Ovary (tissue), 9 donors: ENCODE data around the gene CCDC174. TPM values are rescaled to one million over a fixed set of nuclear protein-coding genes. Genes with fewer than 3 reads are reported as not detected.

Experiments
- DNase-seq, 5 donors: peaks; one replicate each; pipeline ENCODE4 v3.0.0-alpha.2; 2019 to 2020
- H3K27ac ChIP-seq, 2 donors: fragments of 200-600 bp; one replicate each; pipeline versions ENCODE4 v1.5.1 to v1.8.0; 2019 to 2022
- H3K27me3 ChIP-seq: fragments of 200-600 bp; one replicate; pipeline ENCODE4 v1.8.0; 2022
- H3K36me3 ChIP-seq: fragments of 200-600 bp; sonication (generic); one replicate; pipeline ENCODE4 v1.5.1; 2019
- H3K4me1 ChIP-seq: one replicate; pipeline ENCODE4 v1.8.1; 2013; ENCODE audit warnings: mild to moderate bottlenecking, moderate library complexity; ENCODE audit not compliant: insufficient read depth
- H3K4me3 ChIP-seq: fragments of 200-600 bp; sonication (generic); one replicate; pipeline ENCODE4 v1.5.1; 2017
- H3K9me3 ChIP-seq, 2 donors: fragments of 200-600 bp in 1 of 2; sonication (generic) in 1 of 2; one replicate each; pipeline versions ENCODE4 v1.5.1 to v1.8.1; 2013 to 2019; ENCODE audit warnings: mild to moderate bottlenecking in 1 of 2, moderate library complexity in 1 of 2
- EP300 ChIP-seq: sonication (generic); formaldehyde crosslinking; IDR thresholded peaks from one replicate; pipeline ENCODE4 v1.6.1; 2017; ENCODE audit warnings: antibody characterized with exemption
- POLR2A ChIP-seq: fragments of 450-650 bp; IDR thresholded peaks from one replicate; pipeline ENCODE4 v1.6.1; 2017; ENCODE audit warnings: antibody characterized with exemption, mild to moderate bottlenecking, moderate library complexity
- WGBS, 3 donors: extraction: QIAGEN DNeasy Blood & Tissue Kit in 1 of 3; methylation state at CpG; one replicate each; pipeline versions ENCODE4 v1.1.5 to v1.1.7; 2013 to 2017; 5-methylcytosine and 5-hydroxymethylcytosine counted together
- intact Hi-C, 4 donors: fragments of 100-400 bp; cut with DNase I; formaldehyde crosslinking; loops; one replicate each; pipeline versions ENCODE4 v1.11.0 to v1.15.1; 2022 to 2023
- polyA plus RNA-seq, 2 donors: library from polyadenylated mRNA; stranded (reverse); fragments of 200-250 nt in 1 of 2; fragments of 350-450 nt in 1 of 2; fragmentation: Illumina TruSeq in 1 of 2; extraction: RNeasy Lipid Tissue Mini Kit (QIAGEN cat#74804) in 1 of 2; gene quantifications; one replicate each; pipeline ENCODE4 v1.2.3, GENCODE V29; 2013 to 2014
- total RNA-seq, 7 donors: library from RNA; depleted of rRNA in 2 of 7; stranded (reverse); fragments of >200 nt in 2 of 7; fragmentation: NEBNext Ultra II Directional in 3 of 7; extraction: Animal tissue kit (Norgen Biotek cat#: 25700) in 3 of 7; gene quantifications; one replicate each; pipeline versions ENCODE4 v1.1.0 to v1.2.4, GENCODE V29; 2016 to 2023
- TF ChIP-seq, protein P1 (sequence below), 3 donors: fragments of 450-650 bp in 2 of 3; fragments of 200-600 bp in 1 of 3; IDR thresholded peaks; one replicate each; pipeline versions ENCODE4 v1.5.1 to v1.8.0; 2016 to 2022; ENCODE audit warnings: antibody characterized with exemption in 3 of 3, mild to moderate bottlenecking in 1 of 3
- donor health status: DM: no; HTN: no; CAD: no; lungs with moderate emphysema.
- donor health status: DM: no; HTN: no; CAD: no.
- donor health status: Bipolar disorder and iron deficiency.
- donor health status: DM: yes; HTN: yes; CAD: no.
- donor health status: DM: no; HTN: no; CAD: no.
- donor health status: DM: yes; HTN: yes; CAD: no.

Gene CCDC174
- total and polyA plus RNA-seq, 9 donors: 18.8 to 35.5 (median 25.2) TPM

DNA sequence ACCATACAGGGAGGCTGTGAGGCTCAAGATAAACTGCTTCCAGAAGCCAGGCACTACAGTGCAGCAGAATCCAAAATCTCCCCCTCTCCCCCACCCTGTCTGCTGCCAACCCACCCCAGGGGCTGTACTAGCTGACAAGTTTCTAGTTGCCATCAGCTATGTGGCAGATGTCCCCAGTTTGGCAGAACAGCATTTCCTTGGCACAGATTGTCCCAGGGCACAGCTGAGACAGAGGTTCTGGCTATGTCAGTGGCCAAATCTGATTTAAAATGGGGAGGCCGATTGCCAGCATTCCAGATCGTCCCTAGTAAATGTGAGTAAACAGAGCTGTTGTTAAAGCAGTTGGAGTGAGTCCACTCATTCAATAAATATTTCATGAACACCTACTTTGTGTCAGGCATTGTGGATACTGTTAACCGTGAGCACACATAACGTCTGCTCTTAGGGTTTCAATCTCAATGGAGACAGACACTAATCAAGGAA, 28.0 kb upstream of the CCDC174 start:
- TF ChIP-seq, protein P1, sequence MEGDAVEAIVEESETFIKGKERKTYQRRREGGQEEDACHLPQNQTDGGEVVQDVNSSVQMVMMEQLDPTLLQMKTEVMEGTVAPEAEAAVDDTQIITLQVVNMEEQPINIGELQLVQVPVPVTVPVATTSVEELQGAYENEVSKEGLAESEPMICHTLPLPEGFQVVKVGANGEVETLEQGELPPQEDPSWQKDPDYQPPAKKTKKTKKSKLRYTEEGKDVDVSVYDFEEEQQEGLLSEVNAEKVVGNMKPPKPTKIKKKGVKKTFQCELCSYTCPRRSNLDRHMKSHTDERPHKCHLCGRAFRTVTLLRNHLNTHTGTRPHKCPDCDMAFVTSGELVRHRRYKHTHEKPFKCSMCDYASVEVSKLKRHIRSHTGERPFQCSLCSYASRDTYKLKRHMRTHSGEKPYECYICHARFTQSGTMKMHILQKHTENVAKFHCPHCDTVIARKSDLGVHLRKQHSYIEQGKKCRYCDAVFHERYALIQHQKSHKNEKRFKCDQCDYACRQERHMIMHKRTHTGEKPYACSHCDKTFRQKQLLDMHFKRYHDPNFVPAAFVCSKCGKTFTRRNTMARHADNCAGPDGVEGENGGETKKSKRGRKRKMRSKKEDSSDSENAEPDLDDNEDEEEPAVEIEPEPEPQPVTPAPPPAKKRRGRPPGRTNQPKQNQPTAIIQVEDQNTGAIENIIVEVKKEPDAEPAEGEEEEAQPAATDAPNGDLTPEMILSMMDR (IDR thresholded peaks at IDR 0.05): no peak
- TF ChIP-seq POLR2A (no peak), EP300 (no peak)
- Histone ChIP-seq H3K27ac (no peak overlapping the region), H3K4me3 (no peak overlapping the region), H3K36me3 (no peaks in the 10 kb centered on the region), H3K27me3 (no peaks in the 10 kb centered on the region), H3K4me1 (peaks cover 3% of the 10 kb centered on the region), H3K9me3 (no peaks in the 10 kb centered on the region)
- intact Hi-C loops: no loop called here
- WGBS, 3 donors: 47 to 52% (median 51%) methylated on average over 4 of the region's 4 CpGs
- DNase-seq: no peak

DNA sequence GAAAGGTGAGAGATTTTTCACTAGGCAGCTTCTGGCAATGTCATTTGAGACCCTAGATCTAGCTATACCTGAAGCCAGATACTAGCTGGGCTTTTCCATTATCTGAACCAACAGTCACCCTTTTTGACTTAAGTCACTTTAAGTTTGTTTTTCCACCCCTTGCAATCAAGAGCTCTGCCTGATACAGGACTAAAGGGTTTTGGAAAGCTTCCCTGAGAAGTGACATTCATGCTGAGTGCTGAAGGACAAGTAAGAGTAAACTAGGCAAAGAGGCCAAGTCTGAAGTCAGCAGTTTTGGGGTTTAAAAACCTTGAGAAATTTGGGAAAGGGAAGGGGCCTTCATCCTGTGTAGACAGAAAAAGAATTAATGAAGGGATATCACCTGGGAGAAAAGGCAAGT, 27.1 kb upstream of the CCDC174 start:
- no peaks in the 10 kb centered on the region for H3K27me3 ChIP-seq
- no peaks in the 10 kb centered on the region for H3K9me3 ChIP-seq
- peaks cover 3% of the 10 kb centered on the region for H3K4me1 ChIP-seq
- no peak for TF ChIP-seq EP300
- TF ChIP-seq, protein P1 (IDR thresholded peaks at IDR 0.05): no peak
- TF ChIP-seq POLR2A: no peak
- intact Hi-C loops: no loop called here
- no peak overlapping the region for H3K27ac ChIP-seq
- no peaks in the 10 kb centered on the region for H3K36me3 ChIP-seq
- no peak overlapping the region for H3K4me3 ChIP-seq
- DNase-seq: no peak

DNA sequence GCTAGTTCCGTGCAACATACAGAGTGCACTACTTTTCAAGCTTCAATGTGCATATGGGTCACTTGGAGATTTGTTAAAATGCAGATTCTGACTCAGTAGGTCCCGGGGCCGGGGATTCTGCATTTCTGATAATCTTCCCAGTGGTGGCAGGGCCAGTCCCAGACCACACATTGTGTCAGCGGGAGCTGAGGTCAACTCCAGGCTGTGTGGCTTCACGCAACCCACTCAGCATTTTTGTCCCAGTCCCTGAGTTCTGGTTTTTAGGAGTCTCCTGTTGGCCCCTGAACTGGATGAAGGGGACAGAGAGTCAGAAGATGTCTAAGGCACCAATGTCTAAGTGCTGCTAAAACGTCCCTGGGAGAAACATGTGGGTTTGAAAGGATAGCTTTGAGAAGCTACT, 26.1 kb upstream of the CCDC174 start:
- H3K27me3 ChIP-seq: no peaks in the 10 kb centered on the region
- H3K36me3 ChIP-seq: no peaks in the 10 kb centered on the region
- 75 to 81% (median 80%) methylated on average over 6 of the region's 6 CpGs for WGBS, 3 donors
- intact Hi-C loops: no loop called here
- peaks cover 3% of the 10 kb centered on the region for H3K4me1 ChIP-seq
- no peak overlapping the region for H3K4me3 ChIP-seq
- no peak overlapping the region for H3K27ac ChIP-seq
- TF ChIP-seq EP300: no peak
- TF ChIP-seq, protein P1 (IDR thresholded peaks at IDR 0.05): no peak
- DNase-seq: no peak
- H3K9me3 ChIP-seq: no peaks in the 10 kb centered on the region

DNA sequence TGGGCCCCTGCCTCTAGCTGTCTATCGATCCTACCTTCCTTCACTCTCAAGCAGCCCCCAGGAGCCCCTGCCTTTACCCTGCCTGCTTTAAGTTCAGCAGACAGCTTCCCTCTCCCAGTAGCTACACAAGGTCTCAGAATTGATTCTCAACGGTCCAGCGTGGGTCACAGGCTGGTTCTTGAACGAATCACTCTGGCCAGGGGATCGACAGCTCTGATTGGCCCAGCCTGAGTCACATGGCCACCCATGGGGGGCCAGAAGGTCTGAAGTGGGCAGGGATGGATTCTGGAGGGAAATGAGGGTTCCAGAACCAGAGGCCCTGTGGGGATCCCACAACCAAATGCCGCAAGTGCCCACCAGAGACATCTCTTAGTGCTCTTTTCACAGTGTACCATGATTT, 23.7 kb upstream of the CCDC174 start:
- DNase-seq: no peak
- intact Hi-C loops: no loop called here
- TF ChIP-seq POLR2A (no peak), EP300 (no peak)
- TF ChIP-seq, protein P1 (IDR thresholded peaks at IDR 0.05): no peak
- Histone ChIP-seq H3K36me3 (no peaks in the 10 kb centered on the region), H3K4me1 (no peaks in the 10 kb centered on the region), H3K27ac (no peak overlapping the region), H3K4me3 (no peak overlapping the region), H3K9me3 (no peaks in the 10 kb centered on the region), H3K27me3 (no peaks in the 10 kb centered on the region)
- 73 to 86% (median 85%) methylated on average over 6 of the region's 6 CpGs for WGBS, 3 donors

DNA sequence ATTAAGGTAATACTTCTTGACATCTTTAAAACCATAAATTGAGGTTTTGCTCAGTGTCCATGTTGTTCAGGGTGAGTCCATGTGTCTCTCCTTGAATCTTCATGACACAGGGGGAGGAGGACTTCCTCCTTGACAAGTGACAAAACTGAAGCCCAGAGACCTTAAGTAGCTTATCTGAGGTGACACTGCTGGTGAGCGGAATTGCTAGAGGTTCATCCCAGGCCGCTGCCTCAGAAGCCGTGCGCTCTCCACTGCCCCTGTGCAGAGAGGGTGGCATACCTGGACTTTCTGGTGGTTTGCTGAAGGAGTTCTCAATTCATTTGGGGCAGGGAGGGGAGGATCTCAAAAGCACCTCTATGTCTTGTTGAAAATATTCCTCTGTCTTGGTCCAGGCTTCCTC, 23.2 kb upstream of the CCDC174 start:
- 70 to 75% (median 75%) methylated on average over 4 of the region's 4 CpGs for WGBS, 3 donors
- no peaks in the 10 kb centered on the region for H3K9me3 ChIP-seq
- H3K4me3 ChIP-seq: no peak overlapping the region
- TF ChIP-seq, protein P1 (IDR thresholded peaks at IDR 0.05): no peak
- TF ChIP-seq EP300 (no peak), POLR2A (no peak)
- no peaks in the 10 kb centered on the region for H3K4me1 ChIP-seq
- no peaks in the 10 kb centered on the region for H3K27me3 ChIP-seq
- intact Hi-C loops: no loop called here
- no peak for DNase-seq
- no peaks in the 10 kb centered on the region for H3K36me3 ChIP-seq
- H3K27ac ChIP-seq: no peak overlapping the region
